ENCODE results near the gene PRKCQ.

Gene PRKCQ

DNA sequence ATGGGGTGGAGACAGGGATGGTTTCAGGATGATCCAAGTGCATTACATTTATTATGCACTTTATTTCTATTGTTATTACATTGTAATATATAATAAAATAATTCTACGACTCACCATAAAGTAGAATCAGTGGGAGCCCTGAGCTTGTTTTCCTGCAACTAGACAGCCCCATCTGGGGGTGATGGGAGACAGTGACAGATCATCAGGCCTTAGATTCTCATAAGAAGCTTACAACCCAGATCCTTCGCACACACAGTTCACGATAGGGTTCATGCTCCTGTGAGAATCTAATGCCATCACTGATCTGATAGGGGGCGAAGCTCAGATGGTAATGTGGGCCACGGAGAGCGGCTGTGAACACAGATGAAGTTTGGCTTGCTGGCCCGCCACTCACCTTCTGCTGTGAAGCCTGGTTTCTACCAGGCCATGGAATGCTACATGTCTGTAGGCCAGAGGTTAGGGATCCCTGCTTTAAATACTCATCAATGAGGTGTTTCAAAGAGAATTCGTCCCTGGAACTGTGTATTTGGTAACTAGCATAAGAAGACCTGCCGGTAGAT is 21.2 kb upstream of the PRKCQ start:
- H3K4me3 ChIP-seq (ENCODE audit: low read depth, low read length), result no peak overlapping the region
- H3K27me3 ChIP-seq (ENCODE audit: insufficient read depth, low read depth, severe bottlenecking), result no peaks in the 10 kb centered on the region
- no peaks in the 10 kb centered on the region for H3K9me3 ChIP-seq (ENCODE audit: severe bottlenecking)
- H3K36me3 ChIP-seq, result no peaks in the 10 kb centered on the region
- TF ChIP-seq, protein P1, sequence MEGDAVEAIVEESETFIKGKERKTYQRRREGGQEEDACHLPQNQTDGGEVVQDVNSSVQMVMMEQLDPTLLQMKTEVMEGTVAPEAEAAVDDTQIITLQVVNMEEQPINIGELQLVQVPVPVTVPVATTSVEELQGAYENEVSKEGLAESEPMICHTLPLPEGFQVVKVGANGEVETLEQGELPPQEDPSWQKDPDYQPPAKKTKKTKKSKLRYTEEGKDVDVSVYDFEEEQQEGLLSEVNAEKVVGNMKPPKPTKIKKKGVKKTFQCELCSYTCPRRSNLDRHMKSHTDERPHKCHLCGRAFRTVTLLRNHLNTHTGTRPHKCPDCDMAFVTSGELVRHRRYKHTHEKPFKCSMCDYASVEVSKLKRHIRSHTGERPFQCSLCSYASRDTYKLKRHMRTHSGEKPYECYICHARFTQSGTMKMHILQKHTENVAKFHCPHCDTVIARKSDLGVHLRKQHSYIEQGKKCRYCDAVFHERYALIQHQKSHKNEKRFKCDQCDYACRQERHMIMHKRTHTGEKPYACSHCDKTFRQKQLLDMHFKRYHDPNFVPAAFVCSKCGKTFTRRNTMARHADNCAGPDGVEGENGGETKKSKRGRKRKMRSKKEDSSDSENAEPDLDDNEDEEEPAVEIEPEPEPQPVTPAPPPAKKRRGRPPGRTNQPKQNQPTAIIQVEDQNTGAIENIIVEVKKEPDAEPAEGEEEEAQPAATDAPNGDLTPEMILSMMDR (IDR thresholded peaks at IDR 0.05; ENCODE audit: low read depth, low read length), result no peak
- no peak for DNase-seq
- H3K27ac ChIP-seq, result no peak overlapping the region

DNA sequence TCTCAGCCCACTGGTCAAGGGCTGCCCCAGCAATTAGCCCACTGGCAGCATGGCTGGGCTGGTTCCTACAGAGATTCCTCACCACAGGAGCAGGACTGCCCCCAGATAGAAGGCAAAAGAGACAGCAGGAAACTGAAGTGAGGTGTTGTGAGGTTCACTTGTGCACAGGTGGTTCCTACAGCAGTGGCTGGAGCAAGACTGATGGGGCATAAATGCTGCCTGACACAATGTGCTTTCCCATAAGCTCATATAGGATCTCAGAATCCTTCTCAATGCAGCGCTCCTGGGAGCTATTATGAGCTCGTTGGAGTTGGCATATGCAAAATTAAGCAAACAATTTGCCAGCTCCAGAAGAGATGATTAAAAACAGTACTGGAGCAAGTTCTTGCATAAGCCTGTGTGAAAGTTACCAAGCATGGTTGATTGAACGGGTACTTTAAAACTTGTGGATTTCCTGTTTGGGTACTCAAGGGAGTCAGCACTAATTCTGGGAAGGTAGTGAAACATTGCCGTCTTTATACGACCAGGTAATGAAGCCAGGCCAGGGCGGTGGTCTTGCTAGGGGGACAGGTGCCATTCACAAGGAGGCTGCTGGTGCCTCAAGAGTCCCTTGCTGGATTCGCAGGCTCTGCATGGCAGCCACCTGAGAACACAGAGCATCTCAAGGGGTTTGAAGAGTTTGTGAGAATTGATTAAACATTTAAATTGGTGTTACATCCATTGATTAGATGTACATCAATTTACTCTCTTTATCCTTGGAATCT is 20.3 kb upstream of the PRKCQ start:
- no peak overlapping the region for H3K4me3 ChIP-seq (ENCODE audit: low read depth, low read length)

DNA sequence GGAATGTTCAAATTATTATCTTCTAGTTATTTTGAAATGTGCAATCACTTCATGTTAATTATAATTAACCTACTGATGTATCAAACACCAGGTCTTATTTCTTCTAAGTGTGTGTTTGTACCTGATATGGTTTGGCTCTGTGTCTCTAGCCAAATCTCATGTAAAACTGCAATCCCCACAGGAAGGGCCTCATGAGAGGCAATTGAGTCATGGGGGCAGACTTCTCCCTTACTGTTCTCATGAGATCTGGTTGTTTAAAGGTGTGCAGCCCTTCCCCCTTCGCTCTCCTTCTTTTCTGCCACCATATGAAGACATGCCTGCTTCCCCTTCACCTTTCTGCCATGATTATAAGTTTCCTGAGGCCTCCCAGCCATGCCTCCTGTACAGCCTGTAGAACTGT is 18.6 kb upstream of the PRKCQ start:
- Histone ChIP-seq H3K4me3 (ENCODE audit: low read depth, low read length) (no peak overlapping the region), H3K27ac (no peak overlapping the region), H3K27me3 (ENCODE audit: insufficient read depth, low read depth, severe bottlenecking) (no peaks in the 10 kb centered on the region), H3K9me3 (ENCODE audit: severe bottlenecking) (no peaks in the 10 kb centered on the region), H3K36me3 (no peaks in the 10 kb centered on the region)
- no peak for DNase-seq
- TF ChIP-seq, protein P1 (IDR thresholded peaks at IDR 0.05; ENCODE audit: low read depth, low read length), result no peak

More for the DNA sequence above, 20.3 kb upstream of the PRKCQ start:
- no peaks in the 10 kb centered on the region for H3K27me3 ChIP-seq (ENCODE audit: insufficient read depth, low read depth, severe bottlenecking)
- no peak overlapping the region for H3K27ac ChIP-seq
- TF ChIP-seq, protein P1 (IDR thresholded peaks at IDR 0.05; ENCODE audit: low read depth, low read length), result no peak
- no peaks in the 10 kb centered on the region for H3K36me3 ChIP-seq
- no peak for DNase-seq
- no peaks in the 10 kb centered on the region for H3K9me3 ChIP-seq (ENCODE audit: severe bottlenecking)

DNA sequence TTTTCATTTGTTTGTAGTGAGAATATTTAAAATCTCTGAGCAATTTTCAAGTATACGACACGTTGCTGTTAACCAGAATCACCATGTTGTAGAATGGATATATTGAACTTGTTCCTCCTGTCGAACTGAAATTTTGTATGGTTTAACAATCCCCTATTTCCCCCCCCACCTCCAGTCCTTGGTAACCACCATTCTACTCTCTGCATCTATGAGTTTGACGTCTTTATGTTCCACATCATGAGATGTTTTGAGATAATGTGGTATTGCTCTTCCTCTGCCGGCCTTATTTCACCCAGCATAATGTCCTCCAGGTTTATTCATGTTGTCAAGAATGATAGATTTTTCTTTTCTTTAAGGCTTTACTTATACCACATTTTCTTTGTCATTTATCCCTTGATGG is 17.4 kb upstream of the PRKCQ start:
- TF ChIP-seq, protein P1 (IDR thresholded peaks at IDR 0.05; ENCODE audit: low read depth, low read length), result no peak
- H3K36me3 ChIP-seq, result no peaks in the 10 kb centered on the region
- no peak overlapping the region for H3K4me3 ChIP-seq (ENCODE audit: low read depth, low read length)
- no peak overlapping the region for H3K27ac ChIP-seq
- no peaks in the 10 kb centered on the region for H3K27me3 ChIP-seq (ENCODE audit: insufficient read depth, low read depth, severe bottlenecking)
- DNase-seq, result no peak
- no peaks in the 10 kb centered on the region for H3K9me3 ChIP-seq (ENCODE audit: severe bottlenecking)

DNA sequence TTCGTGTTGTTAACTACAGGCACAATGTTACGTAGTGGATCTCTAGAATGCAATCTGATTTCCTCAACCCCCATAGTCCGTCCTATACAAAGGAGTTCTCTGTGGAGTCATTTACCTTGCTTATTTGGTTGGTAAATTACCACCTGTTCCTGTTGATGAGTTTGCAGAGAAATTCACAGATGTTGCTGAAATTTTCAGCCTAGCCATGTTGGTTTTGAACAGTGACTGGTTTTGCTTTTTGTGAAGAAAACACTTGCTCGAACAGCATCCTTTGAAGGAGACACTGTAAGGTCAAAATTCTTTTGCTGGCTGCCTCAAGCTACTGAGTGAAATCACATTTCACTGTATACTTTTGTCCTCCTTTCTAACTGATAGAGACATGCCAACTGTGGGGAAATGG is 15.4 kb upstream of the PRKCQ start:
- no peaks in the 10 kb centered on the region for H3K27me3 ChIP-seq (ENCODE audit: insufficient read depth, low read depth, severe bottlenecking)
- H3K9me3 ChIP-seq (ENCODE audit: severe bottlenecking), result no peaks in the 10 kb centered on the region
- H3K27ac ChIP-seq, result no peak overlapping the region
- TF ChIP-seq, protein P1 (IDR thresholded peaks at IDR 0.05; ENCODE audit: low read depth, low read length), result no peak
- no peaks in the 10 kb centered on the region for H3K36me3 ChIP-seq
- DNase-seq, result no peak
- no peak overlapping the region for H3K4me3 ChIP-seq (ENCODE audit: low read depth, low read length)

Data from WERI-Rb-1 (cell line).